Activated CD8-positive, alpha-beta memory T cell treated with anti-CD3 and anti-CD28 coated beads, Interleukin-2, amount 10 ng/mL, durations not matched to agents 7 days and 5 days (primary cell): Measurements from ENCODE around the gene TDRD3. TPM values are rescaled to one million over a fixed set of nuclear protein-coding genes. Genes with fewer than 3 reads are reported as not detected.
"Not testable (repeated sequence)": the region's sequence is repeated elsewhere in the genome, so short reads cannot be mapped to it uniquely, and the experiment has no call there.

Source experiments
- ATAC-seq: fragments of 150-1000 bp; cut with Tn5 transposase; one replicate; pipeline ENCODE4 v1.10.0; 2021; ENCODE audit warnings: moderate library complexity
- CTCF ChIA-PET: fragments of 350-600 bp; sonication (Branson Sonifier 250); formaldehyde crosslinking; loops from one replicate; lab custom pipeline; 2021; ENCODE audit warnings: antibody characterized with exemption; lab: Charles Lee
- DNase-seq: peaks from one replicate; pipeline ENCODE4 v3.0.0-alpha.2; 2020
- H3K27ac Mint-ChIP-seq: one replicate; pipeline ENCODE4 v1.8.0; 2021; ENCODE audit warnings: mild to moderate bottlenecking, mixed read lengths
- H3K27me3 Mint-ChIP-seq: one replicate; pipeline ENCODE4 v1.8.0; 2021; ENCODE audit warnings: mixed read lengths
- H3K36me3 Mint-ChIP-seq: one replicate; pipeline ENCODE4 v1.8.0; 2021; ENCODE audit warnings: mild to moderate bottlenecking, mixed read lengths
- H3K4me1 Mint-ChIP-seq: one replicate; pipeline ENCODE4 v1.8.0; 2021; ENCODE audit warnings: mixed read lengths
- H3K4me3 Mint-ChIP-seq: one replicate; pipeline ENCODE4 v1.8.0; 2021; ENCODE audit warnings: mild to moderate bottlenecking, moderate library complexity, mixed read lengths
- H3K9me3 Mint-ChIP-seq: one replicate; pipeline ENCODE4 v1.8.0; 2022; ENCODE audit warnings: low read depth, mixed read lengths
- total RNA-seq, 2 experiments: library from RNA; stranded (reverse); gene quantifications; one replicate each; pipeline ENCODE4 v1.2.3, GENCODE V29; 2021

Gene TDRD3
- total RNA-seq, 2 experiments from 2014 or later = 25.0 to 26.1 TPM

GRCh38 chr13:60379282-60379681, 17.7 kb upstream of the TDRD3 start:
- not testable (repeated sequence) for H3K27ac Mint-ChIP-seq, H3K36me3 Mint-ChIP-seq
- CTCF ChIA-PET = interaction anchor here (0.8 to 1.3 kb wide), 2 partner anchors 13 to 52 kb away, joined by 3 read pairs; no protein-coding TSS in a partner anchor

GRCh38 chr13:60379837-60380565, 17.0 kb upstream of the TDRD3 start:
- Mint-ChIP-seq H3K27me3 (peaks cover 2% of the 10 kb centered on the region), H3K27ac (no peak overlapping the region), H3K9me3 (no peaks in the 10 kb centered on the region), H3K36me3 (no peaks in the 10 kb centered on the region), H3K4me1 (no peaks in the 10 kb centered on the region), H3K4me3 (no peak overlapping the region)
- DNase-seq = no peak
- CTCF ChIA-PET = interaction anchor here (0.8 to 1.3 kb wide), 2 partner anchors 13 to 51 kb away, joined by 3 read pairs; no protein-coding TSS in a partner anchor
- ATAC-seq = no peak

More at GRCh38 chr13:60379282-60379681, 17.7 kb upstream of the TDRD3 start:
- not testable (repeated sequence) for ATAC-seq, H3K27me3 Mint-ChIP-seq, H3K9me3 Mint-ChIP-seq, DNase-seq, H3K4me3 Mint-ChIP-seq, H3K4me1 Mint-ChIP-seq

- DNase-seq = no peak
- Mint-ChIP-seq H3K27me3 (peaks cover 9% of the 10 kb centered on the region), H3K36me3 (no peaks in the 10 kb centered on the region), H3K27ac (no peak overlapping the region), H3K9me3 (no peaks in the 10 kb centered on the region), H3K4me1 (no peaks in the 10 kb centered on the region), H3K4me3 (no peak overlapping the region)
- CTCF ChIA-PET = no interaction called here
- no peak for ATAC-seq
Measured at GRCh38 chr13:60384911-60385310, 12.1 kb upstream of the TDRD3 start.

- ATAC-seq (no peak), DNase-seq (no peak)
- CTCF ChIA-PET = no interaction called here
- H3K4me1 Mint-ChIP-seq = no peaks in the 10 kb centered on the region
- H3K27ac Mint-ChIP-seq = no peak overlapping the region
- H3K4me3 Mint-ChIP-seq = no peak overlapping the region
- no peaks in the 10 kb centered on the region for H3K9me3 Mint-ChIP-seq
- no peaks in the 10 kb centered on the region for H3K36me3 Mint-ChIP-seq
- H3K27me3 Mint-ChIP-seq = peaks cover 9% of the 10 kb centered on the region
Measured at GRCh38 chr13:60386250-60386649, 10.8 kb upstream of the TDRD3 start.

- ATAC-seq = no peak
- no peak for DNase-seq
- peaks cover 9% of the 10 kb centered on the region for H3K4me1 Mint-ChIP-seq
- no peak overlapping the region for H3K4me3 Mint-ChIP-seq
- H3K27ac Mint-ChIP-seq = no peak overlapping the region
- CTCF ChIA-PET = interaction anchor here (0.8 kb wide), 1 partner anchor 12 kb away, joined by 3 read pairs; no protein-coding TSS in a partner anchor
- H3K9me3 Mint-ChIP-seq = no peaks in the 10 kb centered on the region
- H3K36me3 Mint-ChIP-seq = no peaks in the 10 kb centered on the region
- H3K27me3 Mint-ChIP-seq = no peaks in the 10 kb centered on the region
Measured at GRCh38 chr13:60392131-60392530, 4.9 kb upstream of the TDRD3 start.

GRCh38 chr13:60395971-60396782, 843 bp upstream of the TDRD3 start:
- Mint-ChIP-seq H3K27ac (peak overlapping the region; percentile 95), H3K4me1 (peaks cover 34% of the 10 kb centered on the region), H3K4me3 (peak overlapping the region; percentile 89), H3K27me3 (no peaks in the 10 kb centered on the region), H3K36me3 (no peaks in the 10 kb centered on the region), H3K9me3 (no peaks in the 10 kb centered on the region)
- CTCF ChIA-PET = interaction anchor here (1.5 to 3.6 kb wide), 3 partner anchors 11 to 35 kb away, joined by 4 to 18 read pairs (median 15); no protein-coding TSS in a partner anchor
- DNase-seq = peak; percentile 92
- peak; percentile 89 for ATAC-seq

- H3K4me1 Mint-ChIP-seq = peaks cover 45% of the 10 kb centered on the region
- peak overlapping the region; percentile 87 for H3K27ac Mint-ChIP-seq
- DNase-seq (peak; percentile 63), ATAC-seq (peak; percentile 7)
- CTCF ChIA-PET = interaction anchor here (1.2 to 2.7 kb wide), 3 partner anchors 9 to 33 kb away, joined by 4 to 18 read pairs (median 4); no protein-coding TSS in a partner anchor
- H3K9me3 Mint-ChIP-seq = no peaks in the 10 kb centered on the region
- no peaks in the 10 kb centered on the region for H3K27me3 Mint-ChIP-seq
- H3K36me3 Mint-ChIP-seq = no peaks in the 10 kb centered on the region
- H3K4me3 Mint-ChIP-seq = peak overlapping the region; percentile 84
Measured at GRCh38 chr13:60397704-60398378, 821 bp downstream of the TDRD3 start.

- H3K36me3 Mint-ChIP-seq = peaks cover 2% of the 10 kb centered on the region
- H3K27ac Mint-ChIP-seq = peak overlapping the region; percentile 87
- H3K4me3 Mint-ChIP-seq = peak overlapping the region; percentile 84
- peaks cover 45% of the 10 kb centered on the region for H3K4me1 Mint-ChIP-seq
- H3K9me3 Mint-ChIP-seq = no peaks in the 10 kb centered on the region
- H3K27me3 Mint-ChIP-seq = no peaks in the 10 kb centered on the region
- DNase-seq (no peak), ATAC-seq (no peak)
- CTCF ChIA-PET = interaction anchor here (1.2 to 2.7 kb wide), 2 partner anchors 29 to 33 kb away, joined by 4 to 18 read pairs; no protein-coding TSS in a partner anchor
Measured at GRCh38 chr13:60398379-60398891, 1.4 kb downstream of the TDRD3 start.

- CTCF ChIA-PET = interaction anchor here (0.9 to 2.7 kb wide), 3 partner anchors 28 to 32 kb away, joined by 3 to 18 read pairs (median 4); no protein-coding TSS in a partner anchor
- DNase-seq = no peak
- H3K9me3 Mint-ChIP-seq = no peaks in the 10 kb centered on the region
- peaks cover 45% of the 10 kb centered on the region for H3K4me1 Mint-ChIP-seq
- H3K27me3 Mint-ChIP-seq = no peaks in the 10 kb centered on the region
- ATAC-seq = no peak
- peak overlapping the region; percentile 84 for H3K4me3 Mint-ChIP-seq
- H3K36me3 Mint-ChIP-seq = peaks cover 3% of the 10 kb centered on the region
- peak overlapping the region; percentile 87 for H3K27ac Mint-ChIP-seq
Measured at GRCh38 chr13:60398907-60399589, 2.0 kb downstream of the TDRD3 start.

- Mint-ChIP-seq H3K27me3 (no peaks in the 10 kb centered on the region), H3K9me3 (peaks cover 4% of the 10 kb centered on the region), H3K27ac (no peak overlapping the region), H3K4me1 (peaks cover 36% of the 10 kb centered on the region), H3K36me3 (peaks cover 18% of the 10 kb centered on the region), H3K4me3 (no peak overlapping the region)
- DNase-seq (no peak), ATAC-seq (no peak)
- CTCF ChIA-PET = no interaction called here
Measured at GRCh38 chr13:60402022-60402421, 5.0 kb downstream of the TDRD3 start.

- CTCF ChIA-PET = interaction anchor here (0.6 to 1.7 kb wide), 3 partner anchors 10 to 497 kb away, joined by 3 to 4 read pairs (median 3); partner anchors contain the start of gene TDRD3
- Mint-ChIP-seq H3K36me3 (peaks cover 44% of the 10 kb centered on the region), H3K4me1 (peaks cover 26% of the 10 kb centered on the region)
Measured at GRCh38 chr13:60407095-60407494, 10.1 kb downstream of the TDRD3 start.

GRCh38 chr13:60407852-60408251, 10.8 kb downstream of the TDRD3 start:
- H3K27ac Mint-ChIP-seq, H3K27me3 Mint-ChIP-seq, DNase-seq, H3K9me3 Mint-ChIP-seq, ATAC-seq, H3K4me3 Mint-ChIP-seq: not testable (repeated sequence)
- H3K36me3 Mint-ChIP-seq = peaks cover 44% of the 10 kb centered on the region
- H3K4me1 Mint-ChIP-seq = peaks cover 24% of the 10 kb centered on the region
- CTCF ChIA-PET = interaction anchor here (1.2 to 1.7 kb wide), 2 partner anchors 9 to 11 kb away, joined by 3 to 4 read pairs; partner anchors contain the start of gene TDRD3

More at GRCh38 chr13:60407095-60407494, 10.1 kb downstream of the TDRD3 start:
- ATAC-seq = no peak
- no peak overlapping the region for H3K27ac Mint-ChIP-seq
- H3K9me3 Mint-ChIP-seq = peaks cover 10% of the 10 kb centered on the region
- DNase-seq = no peak
- H3K4me3 Mint-ChIP-seq = no peak overlapping the region
- H3K27me3 Mint-ChIP-seq = no peaks in the 10 kb centered on the region
